Testis (tissue), 3 donors: ENCODE data around the gene C1orf35. TPM values are rescaled to one million over a fixed set of nuclear protein-coding genes. Genes with fewer than 3 reads are reported as not detected.

Experiments used
- DNase-seq: peaks from one replicate; pipeline ENCODE4 v3.0.0-alpha.2; 2019
- H3K27ac ChIP-seq, 2 donors: fragments of 200-600 bp; sonication (generic); one replicate each; pipeline ENCODE4 v1.5.1; 2019
- H3K27me3 ChIP-seq: fragments of 200-600 bp; sonication (generic); one replicate; pipeline ENCODE4 v1.5.1; 2019
- H3K36me3 ChIP-seq: fragments of 200-600 bp; sonication (generic); one replicate; pipeline ENCODE4 v1.5.1; 2017; ENCODE audit warnings: low read depth; ENCODE audit errors: missing control alignments
- H3K4me1 ChIP-seq: fragments of 200-600 bp; sonication (generic); one replicate; pipeline ENCODE4 v1.5.1; 2019
- H3K4me3 ChIP-seq, 2 donors: fragments of 200-600 bp; sonication (generic); one replicate each; pipeline ENCODE4 v1.5.1; 2017 to 2019
- H3K9me3 ChIP-seq: fragments of 200-600 bp; sonication (generic); one replicate; pipeline ENCODE4 v1.5.1; 2017
- CTCF ChIP-seq, 3 experiments: fragments of 450-650 bp in 2 of 3; fragments of 200-600 bp in 1 of 3; sonication (generic) in 1 of 3; IDR thresholded peaks; one replicate each; pipeline ENCODE4 v1.5.1; 2016 to 2019; ENCODE audit warnings: antibody characterized with exemption in 3 of 3, mild to moderate bottlenecking in 2 of 3, moderate library complexity in 1 of 3
- POLR2A ChIP-seq: fragments of 450-650 bp; IDR thresholded peaks from one replicate; pipeline ENCODE4 v1.6.1; 2017; ENCODE audit warnings: antibody characterized with exemption, mild to moderate bottlenecking, moderate library complexity
- WGBS, 2 donors: methylation state at CpG; one replicate each; pipeline ENCODE4 v1.1.5; 2018; 5-methylcytosine and 5-hydroxymethylcytosine counted together
- intact Hi-C: fragments of 100-400 bp; cut with DNase I; formaldehyde crosslinking; loops from one replicate; pipeline ENCODE4 v1.15.1; 2023; ENCODE audit warnings: low total_unique reads
- polyA plus RNA-seq: library from polyadenylated mRNA; stranded (reverse); fragments of 350-450 nt; fragmentation: Illumina TruSeq; extraction: RNeasy Lipid Tissue Mini Kit (QIAGEN cat#74804); gene quantifications from one replicate; pipeline ENCODE4 v1.2.3, GENCODE V29; 2014; ENCODE audit warnings: low read depth, low replicate concordance; ENCODE audit not compliant: insufficient read depth
- total RNA-seq, 2 donors: library from RNA; depleted of rRNA; stranded (reverse); fragments of >200 nt; gene quantifications; one replicate each; pipeline ENCODE4 v1.2.3, GENCODE V29; 2016

The C1orf35 gene
- total and polyA plus RNA-seq, 3 donors from 2014 or later: 11.3 to 25.0 (median 19.4) TPM

GRCh38 chr1:228101614-228101993, 1.5 kb downstream of the C1orf35 start:
- WGBS, 2 donors: 38 to 64% methylated on average over 6 to 15 of the region's 15 CpGs
- peak overlapping the region in 1 of 2 donors; percentile 90 for H3K27ac ChIP-seq
- intact Hi-C loops: no loop called here
- H3K9me3 ChIP-seq: no peaks in the 10 kb centered on the region
- TF ChIP-seq CTCF (IDR thresholded peaks at IDR 0.05): no peak
- no peak for TF ChIP-seq POLR2A
- H3K27me3 ChIP-seq: no peaks in the 10 kb centered on the region
- DNase-seq: no peak
- peaks cover 14% of the 10 kb centered on the region for H3K4me1 ChIP-seq
- peak overlapping the region; percentile 98 for H3K4me3 ChIP-seq
- H3K36me3 ChIP-seq: no peaks in the 10 kb centered on the region

DNA sequence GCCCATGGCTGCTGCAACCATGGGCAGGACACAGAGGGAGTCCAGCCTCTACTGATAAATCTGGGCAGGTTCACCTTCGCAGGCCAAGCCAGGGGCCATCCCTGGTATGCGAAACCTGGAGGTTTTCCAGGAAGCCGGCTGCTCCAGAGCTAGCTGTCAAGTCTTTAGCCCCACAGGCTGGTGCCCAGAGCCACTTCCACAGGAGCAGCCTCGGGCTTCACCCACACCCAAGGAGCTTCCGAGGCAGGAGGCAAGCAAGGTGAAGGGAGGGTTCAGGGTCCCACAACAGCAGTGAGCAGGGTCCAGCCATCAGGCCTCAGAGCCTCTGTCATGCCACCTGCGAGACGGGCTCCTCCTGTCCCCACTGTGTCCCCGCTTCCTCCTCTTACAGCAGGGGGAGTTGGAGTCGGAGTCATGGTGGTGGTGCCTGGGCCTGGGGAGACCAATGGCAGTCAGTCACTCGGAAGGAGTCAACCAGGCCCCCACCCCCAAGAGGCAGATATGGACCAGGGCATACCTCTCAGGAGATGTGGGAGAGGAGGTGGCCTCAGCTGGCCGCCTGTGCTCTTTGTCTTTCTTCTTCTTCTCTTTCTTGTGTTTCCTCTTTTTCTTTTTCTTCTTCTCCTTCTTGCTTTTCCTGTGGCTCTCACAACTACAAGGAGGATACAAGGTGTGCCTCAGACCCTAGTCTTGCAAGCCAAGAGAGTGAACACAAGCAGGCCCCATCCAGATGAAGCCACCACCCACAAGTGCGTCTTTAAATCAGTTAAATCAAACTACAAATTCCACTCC, 2.1 kb downstream of the C1orf35 start:
- TF ChIP-seq POLR2A (no peak), CTCF (IDR thresholded peaks at IDR 0.05) (no peak)
- H3K9me3 ChIP-seq: no peaks in the 10 kb centered on the region
- no peak overlapping the region for H3K4me3 ChIP-seq
- intact Hi-C loops: no loop called here
- H3K4me1 ChIP-seq: peaks cover 14% of the 10 kb centered on the region
- no peaks in the 10 kb centered on the region for H3K27me3 ChIP-seq
- DNase-seq: no peak
- no peak overlapping the region for H3K27ac ChIP-seq
- H3K36me3 ChIP-seq: no peaks in the 10 kb centered on the region
- WGBS, 2 donors: 73% methylated on average over 8 to 12 of the region's 12 CpGs

DNA sequence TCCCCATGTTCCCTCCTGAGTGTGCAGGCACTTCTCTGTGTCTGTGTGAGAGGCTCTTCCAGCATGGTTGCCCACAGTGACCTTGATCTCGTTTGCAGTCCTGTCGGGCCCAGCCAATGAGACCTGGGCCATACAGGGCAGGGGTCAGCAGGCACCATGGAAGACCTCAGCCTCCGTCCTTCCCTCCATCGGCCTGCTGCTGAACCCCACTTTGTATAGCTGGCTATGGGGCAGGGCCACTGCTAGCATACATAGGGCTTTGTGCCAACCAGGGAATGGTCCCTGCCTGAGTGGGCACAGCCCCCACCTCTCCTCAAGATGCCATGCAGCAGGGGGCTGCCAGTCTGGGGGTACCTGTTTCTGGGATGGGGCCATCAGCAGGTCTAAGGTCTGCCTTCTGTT, 3.8 kb downstream of the C1orf35 start:
- TF ChIP-seq POLR2A (no peak), CTCF (IDR thresholded peaks at IDR 0.05) (no peak)
- Histone ChIP-seq H3K27ac (no peak overlapping the region), H3K4me1 (peaks cover 14% of the 10 kb centered on the region), H3K36me3 (no peaks in the 10 kb centered on the region), H3K4me3 (no peak overlapping the region), H3K9me3 (no peaks in the 10 kb centered on the region), H3K27me3 (no peaks in the 10 kb centered on the region)
- intact Hi-C loops: no loop called here
- 50 to 51% methylated on average over 4 of the region's 4 CpGs for WGBS, 2 donors
- no peak for DNase-seq

DNA sequence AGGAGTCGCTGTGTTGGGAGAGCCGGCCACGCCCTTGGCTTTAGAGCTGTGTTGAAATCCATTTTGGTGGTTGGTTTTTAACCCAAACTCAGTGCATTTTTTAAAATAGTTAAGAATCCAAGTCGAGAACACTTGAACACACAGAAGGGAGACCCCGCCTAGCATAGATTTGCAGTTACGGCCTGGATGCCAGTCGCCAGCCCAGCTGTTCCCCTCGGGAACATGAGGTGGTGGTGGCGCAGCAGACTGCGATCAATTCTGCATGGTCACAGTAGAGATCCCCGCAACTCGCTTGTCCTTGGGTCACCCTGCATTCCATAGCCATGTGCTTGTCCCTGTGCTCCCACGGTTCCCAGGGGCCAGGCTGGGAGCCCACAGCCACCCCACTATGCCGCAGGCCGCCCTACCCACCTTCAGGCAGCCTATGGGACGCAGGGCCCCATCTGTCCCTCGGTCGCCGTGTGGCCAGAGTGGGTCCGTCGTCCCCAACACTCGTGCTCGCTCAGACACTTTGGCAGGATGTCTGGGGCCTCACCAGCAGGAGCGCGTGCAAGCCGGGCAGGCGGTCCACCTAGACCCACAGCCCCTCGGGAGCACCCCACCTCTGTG, 4.7 kb downstream of the C1orf35 start:
- Histone ChIP-seq H3K4me3 (no peak overlapping the region), H3K27me3 (no peaks in the 10 kb centered on the region), H3K4me1 (peaks cover 10% of the 10 kb centered on the region), H3K27ac (no peak overlapping the region), H3K36me3 (no peaks in the 10 kb centered on the region), H3K9me3 (no peaks in the 10 kb centered on the region)
- intact Hi-C loops: no loop called here
- TF ChIP-seq POLR2A: no peak
- no peak for TF ChIP-seq CTCF (IDR thresholded peaks at IDR 0.05)
- no peak for DNase-seq
- WGBS, 2 donors: 85 to 90% methylated on average over 15 to 28 of the region's 28 CpGs
